GM19043 (cell line): ENCODE measurements around the gene SYT4.

Source experiments
- ATAC-seq: cut with Tn5 transposase; IDR thresholded peaks from one replicate; pipeline ENCODE4 v1.9.1; 2021; ENCODE audit warnings: low read depth; ENCODE audit not compliant: unreplicated experiment

SYT4 gene

GRCh38 chr18:43222501-43222900 lies 54.8 kb downstream of the SYT4 start:
- no peak for ATAC-seq

- no peak for ATAC-seq
These were observed 56.6 kb downstream of the SYT4 start for GRCh38 chr18:43220691-43221090.
